SKM-1 treated with dmso at 0.1 percent for 144 hours (cell line): ENCODE data around the gene RHBDL2.
"Not testable (repeated sequence)": the region's sequence is repeated elsewhere in the genome, so short reads cannot be mapped to it uniquely, and the experiment has no call there.

ENCODE experiments used
- DNase-seq: peaks from one replicate; lab custom pipeline; 2025; ENCODE audit not compliant: unreplicated experiment; lab: John Stamatoyannopoulos, UW

Gene RHBDL2

GRCh38 chr1:38885092-38885491 lies 56.5 kb downstream of the RHBDL2 start:
- no peak for DNase-seq

- DNase-seq: no peak
These were observed 60.1 kb downstream of the RHBDL2 start, which contains the start of gene GJA9 for GRCh38 chr1:38881487-38881886. Gene GJA9 (minus strand): TSS chr1:38881587. CDS start chr1:38876098, 5,489 bp downstream.

- DNase-seq: no peak
These were observed 65.8 kb downstream of the RHBDL2 start for GRCh38 chr1:38875811-38876210.

DNA sequence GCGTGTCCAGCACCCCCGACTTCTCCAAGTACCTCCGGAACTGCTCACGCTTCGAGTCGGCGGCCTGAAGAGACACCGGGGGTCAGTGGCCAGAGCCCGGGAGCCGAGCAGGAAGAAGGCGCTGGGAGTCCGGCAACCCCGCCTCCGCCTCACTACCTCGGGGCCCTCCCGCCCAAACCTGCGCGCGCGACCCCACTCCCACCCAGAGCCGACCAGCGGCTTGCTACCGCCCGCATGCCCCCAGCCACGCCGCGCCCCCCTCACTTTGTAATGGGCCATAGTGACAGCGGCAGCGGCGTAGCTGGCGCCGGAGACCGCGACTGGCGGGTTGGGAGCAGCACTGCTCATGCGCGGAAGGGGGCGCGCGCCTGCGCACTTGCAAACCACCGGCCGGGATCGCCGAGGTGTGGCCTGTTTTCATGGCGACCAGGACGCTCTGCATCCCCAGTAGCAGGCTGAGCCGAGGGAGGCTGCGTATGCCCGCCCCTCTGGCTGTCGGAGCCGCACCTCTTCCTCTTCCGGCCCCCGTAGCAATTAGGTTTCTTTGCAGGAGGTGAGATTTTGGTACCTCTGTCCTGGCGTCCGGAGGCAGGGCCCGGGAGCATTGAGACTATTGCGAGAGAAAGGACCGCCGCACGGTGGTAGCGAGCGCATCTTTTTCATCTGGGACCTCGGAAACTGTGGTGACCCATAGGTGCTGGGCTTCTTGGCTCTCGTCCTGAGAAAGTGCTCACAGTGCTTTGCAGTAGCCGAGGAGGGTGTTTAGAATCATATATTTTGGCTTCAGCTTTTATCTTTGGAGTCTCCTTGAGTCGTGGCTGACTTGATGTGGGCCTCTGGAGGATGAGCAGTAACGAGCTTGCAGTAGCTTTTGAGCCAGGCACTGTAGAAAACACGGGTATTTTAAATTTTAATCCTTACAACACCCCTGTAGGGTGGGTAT lies 68.3 kb downstream of the RHBDL2 start, which contains the start of gene MYCBP:
TSS of gene MYCBP (minus strand) at position 322 of the 943 bp plus-strand sequence. CDS start at position 279, 43 bp downstream.
- peak; percentile 89 for DNase-seq

- no peak for DNase-seq
These were observed 69.1 kb downstream of the RHBDL2 start for GRCh38 chr1:38872401-38873026.

GRCh38 chr1:38870996-38871395 lies 70.6 kb downstream of the RHBDL2 start:
- DNase-seq: no peak

DNA sequence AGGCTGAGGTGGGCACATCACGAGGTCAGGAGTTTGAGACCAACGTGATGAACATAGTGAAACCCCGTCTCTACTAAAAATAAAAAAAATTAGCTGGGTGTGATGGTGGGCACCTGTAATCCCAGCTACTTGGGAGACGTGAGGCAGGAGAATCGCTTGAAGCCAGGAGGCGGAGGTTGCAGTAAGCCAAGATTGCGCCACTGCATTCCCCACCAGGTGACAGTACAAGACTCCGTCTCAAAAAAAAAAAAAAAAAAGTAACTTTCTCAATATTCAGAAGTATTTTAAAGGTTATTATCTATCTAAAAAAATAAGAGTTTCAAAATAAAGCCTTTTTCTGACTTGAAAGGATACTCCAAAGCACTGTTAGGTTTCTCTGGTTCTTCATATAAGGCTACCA lies 74.4 kb downstream of the RHBDL2 start:
- DNase-seq: no peak

- DNase-seq: no peak
These were observed 76.4 kb downstream of the RHBDL2 start for GRCh38 chr1:38865112-38865715.

- no peak for DNase-seq
These were observed 81.2 kb downstream of the RHBDL2 start for GRCh38 chr1:38860454-38860795.

- DNase-seq: peak; percentile 91
These were observed 81.8 kb downstream of the RHBDL2 start, which contains the start of gene RRAGC for GRCh38 chr1:38859561-38860453. Gene RRAGC (minus strand): TSS chr1:38859772. CDS start chr1:38859646, 126 bp downstream.

DNA sequence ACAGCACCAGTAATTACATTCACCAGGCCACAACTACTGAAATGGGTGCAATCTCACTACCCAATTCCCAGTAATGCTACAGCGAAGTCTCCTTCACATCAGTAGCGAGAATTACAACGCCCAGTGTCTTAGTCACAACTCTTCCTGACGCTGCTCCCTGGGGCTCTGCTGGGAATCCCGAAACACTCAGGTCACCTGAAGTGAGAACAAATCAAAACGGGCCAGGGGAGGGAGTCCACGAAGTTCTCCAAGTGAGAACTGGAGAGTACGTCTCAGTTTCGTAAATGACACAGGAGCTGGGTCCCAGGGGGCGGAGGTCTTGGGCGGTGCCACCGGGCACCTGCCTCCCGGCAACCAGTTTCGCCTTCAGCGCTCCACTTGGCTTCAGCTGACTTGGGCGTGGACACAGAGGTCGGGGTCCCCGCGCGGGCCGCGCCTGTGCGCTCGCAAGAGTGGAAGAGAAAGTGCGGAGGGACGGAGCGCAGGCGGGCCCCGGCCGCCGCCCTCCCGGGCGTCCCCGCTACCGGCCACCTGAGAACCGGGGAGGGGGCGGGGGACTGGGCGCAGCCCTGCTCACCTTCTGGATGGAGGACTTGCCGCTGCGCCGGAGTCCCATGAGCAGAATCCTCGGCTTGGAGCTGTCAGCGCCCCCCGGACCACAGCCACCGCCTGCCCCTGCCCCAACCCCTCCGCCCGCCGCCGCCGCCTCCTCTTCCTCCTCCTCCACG lies 82.6 kb downstream of the RHBDL2 start:
- no peak for DNase-seq

DNA sequence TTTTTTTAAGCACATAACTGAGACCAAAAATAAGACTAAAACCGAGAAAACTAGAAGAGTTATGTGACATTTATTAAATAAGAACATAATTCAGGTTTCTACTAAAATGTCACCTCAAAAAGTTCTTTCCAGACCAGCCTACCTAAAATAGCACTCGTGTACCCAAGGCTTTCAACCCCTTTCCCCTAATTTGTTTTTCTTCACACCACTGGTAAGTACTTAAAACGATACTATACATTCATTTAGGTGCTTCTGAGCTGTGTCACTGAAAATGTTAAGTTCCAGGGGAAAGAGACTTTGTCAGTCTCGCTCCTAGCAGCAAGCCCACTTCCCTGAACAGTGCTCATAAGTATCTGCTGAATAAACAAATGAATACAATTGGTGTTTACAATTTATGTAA lies 88.8 kb downstream of the RHBDL2 start:
- no peak for DNase-seq

DNA sequence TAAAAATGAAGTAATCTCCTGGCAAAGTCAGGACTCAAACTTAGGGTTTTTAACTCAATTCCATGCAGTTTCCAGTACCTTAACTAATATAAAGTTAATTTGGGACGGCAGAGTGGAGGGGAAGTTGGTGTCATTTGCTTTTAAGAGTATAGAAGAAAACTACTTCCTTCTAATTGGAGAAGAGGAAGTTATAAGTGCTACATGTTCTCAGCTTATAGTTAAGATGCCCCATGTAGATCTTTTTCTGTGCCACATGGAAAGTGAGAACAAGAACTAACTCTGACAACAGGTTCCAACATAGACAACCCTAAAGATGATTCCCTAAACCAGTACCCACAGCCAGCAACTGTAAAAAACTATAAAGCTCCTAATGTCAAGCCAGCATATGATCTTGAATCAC lies 93.6 kb downstream of the RHBDL2 start:
- peak; percentile 86 for DNase-seq

GRCh38 chr1:38846210-38846609 lies 95.4 kb downstream of the RHBDL2 start:
- DNase-seq: no peak

GRCh38 chr1:38845088-38845487 lies 96.5 kb downstream of the RHBDL2 start:
- DNase-seq: not testable (repeated sequence)

- no peak for DNase-seq
These were observed 101.3 kb downstream of the RHBDL2 start for GRCh38 chr1:38840281-38840680.

DNA sequence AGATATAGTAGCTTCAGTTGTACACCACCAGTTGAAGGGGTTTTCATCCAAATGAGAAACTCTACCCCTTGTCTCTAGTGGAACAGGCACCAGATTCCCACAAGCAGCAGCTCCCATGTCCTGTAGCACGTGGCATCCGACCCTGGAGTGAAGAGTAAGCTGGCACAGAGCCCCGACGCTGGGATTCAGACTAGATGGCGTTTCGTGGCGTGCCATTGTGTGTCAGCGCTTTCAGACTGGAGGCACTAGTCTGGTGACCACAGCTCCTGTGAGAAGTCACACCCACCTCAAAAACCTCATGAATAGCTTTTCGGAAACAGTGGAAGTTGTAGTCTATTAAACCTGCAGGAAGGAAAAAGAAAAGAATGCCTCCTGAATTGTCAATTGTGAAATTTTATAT lies 102.3 kb downstream of the RHBDL2 start:
- no peak for DNase-seq

DNA sequence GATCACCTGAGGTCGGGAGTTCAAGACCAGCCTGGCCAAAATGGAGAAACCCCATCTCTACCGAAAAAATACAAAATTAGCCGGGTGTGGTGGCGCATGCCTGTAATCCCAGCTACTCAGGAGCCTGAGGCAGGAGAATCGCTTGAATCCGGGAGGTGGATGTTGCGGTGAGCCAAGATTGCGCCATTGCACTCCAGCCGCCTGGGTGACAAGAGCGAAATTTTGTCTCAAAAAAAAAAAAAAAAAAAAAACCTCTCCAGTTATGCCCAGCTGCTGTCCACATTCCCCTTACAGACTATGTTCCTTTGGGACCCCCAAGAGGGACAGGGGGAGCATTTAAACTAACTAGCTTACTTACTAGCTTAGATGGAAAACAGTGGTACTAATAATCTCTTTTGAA lies 105.3 kb downstream of the RHBDL2 start:
- DNase-seq: not testable (repeated sequence)
